Measurements from ENCODE around the gene ERGIC2.
A peak's percentile ranks its signal among the peaks of the same experiment; 100 is the strongest.
"Not testable (repeated sequence)": the region's sequence is repeated elsewhere in the genome, so short reads cannot be mapped to it uniquely, and the experiment has no call there.

Gene ERGIC2

GRCh38 chr12:29380536-29381523 lies at the start of gene ERGIC2:
TSS of gene ERGIC2 (minus strand) at chr12:29381172. CDS start at chr12:29371633, 9,539 bp downstream.
- peak; percentile 96 for DNase-seq

- no peak for DNase-seq
Observed at GRCh38 chr12:29430716-29431044, 49.7 kb upstream of the ERGIC2 start.

GRCh38 chr12:29429999-29430715 lies 49.2 kb upstream of the ERGIC2 start:
- no peak for DNase-seq

GRCh38 chr12:29428633-29429032 lies 47.7 kb upstream of the ERGIC2 start:
- DNase-seq: peak; percentile 95

- DNase-seq: peak; percentile 85
Observed at GRCh38 chr12:29427964-29428363, 47.0 kb upstream of the ERGIC2 start.

GRCh38 chr12:29426498-29426897 lies 45.5 kb upstream of the ERGIC2 start:
- no peak for DNase-seq

GRCh38 chr12:29425722-29426121 lies 44.8 kb upstream of the ERGIC2 start:
- DNase-seq: no peak

- DNase-seq: no peak
Observed at GRCh38 chr12:29416748-29417147, 35.8 kb upstream of the ERGIC2 start.

GRCh38 chr12:29415111-29415510 lies 34.1 kb upstream of the ERGIC2 start:
- DNase-seq: no peak

- DNase-seq: no peak
Observed at GRCh38 chr12:29414368-29414767, 33.4 kb upstream of the ERGIC2 start.

- DNase-seq: no peak
Observed at GRCh38 chr12:29405561-29405960, 24.6 kb upstream of the ERGIC2 start.

- DNase-seq: no peak
Observed at GRCh38 chr12:29403991-29404390, 23.0 kb upstream of the ERGIC2 start.

- no peak for DNase-seq
Observed at GRCh38 chr12:29402437-29402836, 21.5 kb upstream of the ERGIC2 start.

- DNase-seq: no peak
Observed at GRCh38 chr12:29398495-29398894, 17.5 kb upstream of the ERGIC2 start.

GRCh38 chr12:29396774-29397173 lies 15.8 kb upstream of the ERGIC2 start:
- DNase-seq: no peak

GRCh38 chr12:29395356-29395755 lies 14.4 kb upstream of the ERGIC2 start:
- no peak for DNase-seq

GRCh38 chr12:29390419-29390818 lies 9.4 kb upstream of the ERGIC2 start:
- DNase-seq: not testable (repeated sequence)

GRCh38 chr12:29389295-29389919 lies 8.4 kb upstream of the ERGIC2 start:
- no peak for DNase-seq

- not testable (repeated sequence) for DNase-seq
Observed at GRCh38 chr12:29386084-29386680, 5.2 kb upstream of the ERGIC2 start.

- DNase-seq: not testable (repeated sequence)
Observed at GRCh38 chr12:29385194-29385593, 4.2 kb upstream of the ERGIC2 start.

GRCh38 chr12:29382251-29382650 lies 1.3 kb upstream of the ERGIC2 start:
- no peak for DNase-seq

- DNase-seq: no peak
Observed at GRCh38 chr12:29376118-29376517, 4.9 kb downstream of the ERGIC2 start.

- no peak for DNase-seq
Observed at GRCh38 chr12:29374913-29375312, 6.1 kb downstream of the ERGIC2 start.

Measured in GF-D8 (cell line).